Activated CD4-positive, alpha-beta T cell treated with anti-CD3 and anti-CD28 coated beads, Interleukin-2, amount 50 U/mL, for 24 hours (primary cell): Measurements from ENCODE around the gene NPEPL1.
"Not testable (repeated sequence)": the region's sequence is repeated elsewhere in the genome, so short reads cannot be mapped to it uniquely, and the experiment has no call there.

Experiments
- DNase-seq, 2 donors: peaks; one replicate each; pipeline ENCODE4 v3.0.0-alpha.2; 2020; ENCODE audit warnings: low read depth in 1 of 2, low spot score in 1 of 2

NPEPL1 gene

GRCh38 chr20:58740356-58741308 is 48.0 kb downstream of the NPEPL1 start:
- no peak for DNase-seq

- no peak for DNase-seq
These were observed 48.8 kb downstream of the NPEPL1 start for GRCh38 chr20:58741384-58741783.

GRCh38 chr20:58742668-58743566 is 50.3 kb downstream of the NPEPL1 start:
- no peak for DNase-seq

GRCh38 chr20:58743929-58744534 is 51.4 kb downstream of the NPEPL1 start:
- no peak for DNase-seq

- DNase-seq = no peak
These were observed 52.2 kb downstream of the NPEPL1 start for GRCh38 chr20:58744836-58745235.

GRCh38 chr20:58745391-58745790 is 52.8 kb downstream of the NPEPL1 start:
- no peak for DNase-seq

- no peak for DNase-seq
These were observed 54.0 kb downstream of the NPEPL1 start for GRCh38 chr20:58746620-58747019.

GRCh38 chr20:58747211-58747610 is 54.6 kb downstream of the NPEPL1 start:
- no peak for DNase-seq

- DNase-seq = no peak
These were observed 56.0 kb downstream of the NPEPL1 start for GRCh38 chr20:58748618-58749017.

GRCh38 chr20:58749098-58749769 is 56.6 kb downstream of the NPEPL1 start:
- no peak for DNase-seq

- DNase-seq = no peak
These were observed 57.4 kb downstream of the NPEPL1 start for GRCh38 chr20:58749979-58750378.

- not testable (repeated sequence) for DNase-seq
These were observed 58.1 kb downstream of the NPEPL1 start for GRCh38 chr20:58750706-58751105.

- DNase-seq = no peak
These were observed 59.4 kb downstream of the NPEPL1 start for GRCh38 chr20:58751979-58752378.

GRCh38 chr20:58752565-58752964 is 60.0 kb downstream of the NPEPL1 start:
- no peak for DNase-seq

GRCh38 chr20:58753267-58753921 is 60.8 kb downstream of the NPEPL1 start:
- no peak for DNase-seq

GRCh38 chr20:58753922-58754551 is 61.4 kb downstream of the NPEPL1 start:
- DNase-seq = no peak

- DNase-seq = no peak
These were observed 62.0 kb downstream of the NPEPL1 start for GRCh38 chr20:58754584-58754983.

- no peak for DNase-seq
These were observed 62.6 kb downstream of the NPEPL1 start for GRCh38 chr20:58755062-58755697.

- DNase-seq = no peak
These were observed 63.3 kb downstream of the NPEPL1 start for GRCh38 chr20:58755766-58756449.
